ENCODE results near the gene PRM3. TPM values are rescaled to one million over a fixed set of nuclear protein-coding genes. Genes with fewer than 3 reads are reported as not detected.

The PRM3 gene
- total RNA-seq, 1 donor from 2014 or later, result not detected

- H3K4me3 Mint-ChIP-seq (ENCODE audit: unreplicated experiment), result no peak overlapping the region
- H3K9me3 Mint-ChIP-seq (ENCODE audit: unreplicated experiment), result no peaks in the 10 kb centered on the region
- no peak for TF ChIP-seq CTCF (IDR thresholded peaks at IDR 0.05; ENCODE audit: unreplicated experiment)
- no peak for DNase-seq (ENCODE audit: low spot score)
- no peaks in the 10 kb centered on the region for H3K36me3 Mint-ChIP-seq (ENCODE audit: low read depth, unreplicated experiment)
- H3K27me3 Mint-ChIP-seq (ENCODE audit: unreplicated experiment), result peaks cover 6% of the 10 kb centered on the region
- no peak overlapping the region for H3K27ac Mint-ChIP-seq (ENCODE audit: unreplicated experiment)
- H3K4me1 Mint-ChIP-seq (ENCODE audit: unreplicated experiment), result peaks cover 14% of the 10 kb centered on the region
Measured at GRCh38 chr16:11318817-11319216, 45.4 kb upstream of the PRM3 start.

GRCh38 chr16:11316331-11317015, 43.0 kb upstream of the PRM3 start:
- peaks cover 12% of the 10 kb centered on the region for H3K4me1 Mint-ChIP-seq (ENCODE audit: unreplicated experiment)
- no peak for TF ChIP-seq CTCF (IDR thresholded peaks at IDR 0.05; ENCODE audit: unreplicated experiment)
- no peaks in the 10 kb centered on the region for H3K9me3 Mint-ChIP-seq (ENCODE audit: unreplicated experiment)
- DNase-seq (ENCODE audit: low spot score), result peak; percentile 38
- peaks cover 6% of the 10 kb centered on the region for H3K27me3 Mint-ChIP-seq (ENCODE audit: unreplicated experiment)
- no peaks in the 10 kb centered on the region for H3K36me3 Mint-ChIP-seq (ENCODE audit: low read depth, unreplicated experiment)
- H3K27ac Mint-ChIP-seq (ENCODE audit: unreplicated experiment), result peak overlapping the region; percentile 30
- peak overlapping the region; percentile 59 for H3K4me3 Mint-ChIP-seq (ENCODE audit: unreplicated experiment)

- no peaks in the 10 kb centered on the region for H3K9me3 Mint-ChIP-seq (ENCODE audit: unreplicated experiment)
- TF ChIP-seq CTCF (IDR thresholded peaks at IDR 0.05; ENCODE audit: unreplicated experiment), result peak; percentile 61
- no peak overlapping the region for H3K27ac Mint-ChIP-seq (ENCODE audit: unreplicated experiment)
- peak; percentile 56 for DNase-seq (ENCODE audit: low spot score)
- no peak overlapping the region for H3K4me3 Mint-ChIP-seq (ENCODE audit: unreplicated experiment)
- H3K27me3 Mint-ChIP-seq (ENCODE audit: unreplicated experiment), result peaks cover 7% of the 10 kb centered on the region
- peaks cover 15% of the 10 kb centered on the region for H3K4me1 Mint-ChIP-seq (ENCODE audit: unreplicated experiment)
- no peaks in the 10 kb centered on the region for H3K36me3 Mint-ChIP-seq (ENCODE audit: low read depth, unreplicated experiment)
Measured at GRCh38 chr16:11315510-11315909, 42.1 kb upstream of the PRM3 start.

GRCh38 chr16:11314309-11314894, 41.0 kb upstream of the PRM3 start:
- Mint-ChIP-seq H3K27ac (ENCODE audit: unreplicated experiment) (no peak overlapping the region), H3K27me3 (ENCODE audit: unreplicated experiment) (peaks cover 12% of the 10 kb centered on the region), H3K4me1 (ENCODE audit: unreplicated experiment) (peaks cover 21% of the 10 kb centered on the region), H3K4me3 (ENCODE audit: unreplicated experiment) (no peak overlapping the region), H3K36me3 (ENCODE audit: low read depth, unreplicated experiment) (no peaks in the 10 kb centered on the region), H3K9me3 (ENCODE audit: unreplicated experiment) (no peaks in the 10 kb centered on the region)
- no peak for DNase-seq (ENCODE audit: low spot score)
- TF ChIP-seq CTCF (IDR thresholded peaks at IDR 0.05; ENCODE audit: unreplicated experiment), result no peak
